AG04449 (cell line): ENCODE measurements around the gene GCC2.
A peak's percentile ranks its signal among the peaks of the same experiment; 100 is the strongest.

Experiments
- CTCF ChIA-PET: fragments of 350-600 bp; formaldehyde crosslinking; extraction: SDS; loops from one replicate; lab custom pipeline; 2021; ENCODE audit warnings: antibody characterized with exemption; lab: Yijun Ruan, JAX
- POLR2A ChIA-PET: fragments of 400-600, 350-600 bp; formaldehyde crosslinking; extraction: SDS; loops from one replicate; lab custom pipeline; 2020; ENCODE audit warnings: antibody characterized with exemption, inconsistent platforms; lab: Yijun Ruan, JAX
- DNase-seq: peaks from one replicate; pipeline ENCODE4 v3.0.0-alpha.2; 2010; ENCODE audit warnings: low read depth, low spot score
- H3K4me3 ChIP-seq: 2 replicates; pipeline ENCODE4 v1.5.1; 2011; ENCODE audit warnings: low read depth, mild to moderate bottlenecking, control low read depth, low read length
- TF ChIP-seq, protein P1 (sequence below): IDR thresholded peaks from one replicate; pipeline ENCODE4 v1.5.1; 2011; ENCODE audit warnings: mild to moderate bottlenecking, moderate library complexity, low read length, control low read depth, inconsistent platforms; ENCODE audit not compliant: insufficient read depth; ENCODE audit errors: missing control alignments

Gene GCC2

GRCh38 chr2:108533832-108534583 lies 85.0 kb downstream of the GCC2 start, which contains the start of gene LIMS1:
LIMS1 (plus strand) TSS chr2:108534470; CDS start chr2:108534563, 93 bp downstream.
- TF ChIP-seq, protein P1, sequence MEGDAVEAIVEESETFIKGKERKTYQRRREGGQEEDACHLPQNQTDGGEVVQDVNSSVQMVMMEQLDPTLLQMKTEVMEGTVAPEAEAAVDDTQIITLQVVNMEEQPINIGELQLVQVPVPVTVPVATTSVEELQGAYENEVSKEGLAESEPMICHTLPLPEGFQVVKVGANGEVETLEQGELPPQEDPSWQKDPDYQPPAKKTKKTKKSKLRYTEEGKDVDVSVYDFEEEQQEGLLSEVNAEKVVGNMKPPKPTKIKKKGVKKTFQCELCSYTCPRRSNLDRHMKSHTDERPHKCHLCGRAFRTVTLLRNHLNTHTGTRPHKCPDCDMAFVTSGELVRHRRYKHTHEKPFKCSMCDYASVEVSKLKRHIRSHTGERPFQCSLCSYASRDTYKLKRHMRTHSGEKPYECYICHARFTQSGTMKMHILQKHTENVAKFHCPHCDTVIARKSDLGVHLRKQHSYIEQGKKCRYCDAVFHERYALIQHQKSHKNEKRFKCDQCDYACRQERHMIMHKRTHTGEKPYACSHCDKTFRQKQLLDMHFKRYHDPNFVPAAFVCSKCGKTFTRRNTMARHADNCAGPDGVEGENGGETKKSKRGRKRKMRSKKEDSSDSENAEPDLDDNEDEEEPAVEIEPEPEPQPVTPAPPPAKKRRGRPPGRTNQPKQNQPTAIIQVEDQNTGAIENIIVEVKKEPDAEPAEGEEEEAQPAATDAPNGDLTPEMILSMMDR: peak; percentile 5
- ChIA-PET POLR2A (interaction anchor here (0.6 to 1.7 kb wide), 4 partner anchors 41 to 69 kb away, joined by 3 to 10 read pairs (median 4); no protein-coding TSS in a partner anchor), CTCF (interaction anchor here (1.1 to 1.8 kb wide), 2 partner anchors 10 to 102 kb away, joined by 4 to 7 read pairs; no protein-coding TSS in a partner anchor)
- DNase-seq: no peak
- H3K4me3 ChIP-seq: peak within 1 kb of the TSS; percentile 76

GRCh38 chr2:108534584-108535356 lies 85.8 kb downstream of the GCC2 start:
- ChIA-PET CTCF (interaction anchor here (1.8 to 2.3 kb wide), 2 partner anchors 9 to 50 kb away, joined by 7 to 10 read pairs; no protein-coding TSS in a partner anchor), POLR2A (interaction anchor here (0.8 to 1.5 kb wide), 6 partner anchors 14 to 60 kb away, joined by 3 to 10 read pairs (median 7); no protein-coding TSS in a partner anchor)
- TF ChIP-seq, protein P1: no peak
- H3K4me3 ChIP-seq: peak overlapping the region; percentile 69
- DNase-seq: no peak

- TF ChIP-seq, protein P1: no peak
- peak overlapping the region; percentile 69 for H3K4me3 ChIP-seq
- ChIA-PET CTCF (interaction anchor here (1.8 to 2.3 kb wide), 2 partner anchors 8 to 49 kb away, joined by 7 to 10 read pairs; no protein-coding TSS in a partner anchor), POLR2A (interaction anchor here (0.6 to 1.3 kb wide), 6 partner anchors 14 to 85 kb away, joined by 3 to 8 read pairs (median 4); no protein-coding TSS in a partner anchor)
- no peak for DNase-seq
Measured at GRCh38 chr2:108535357-108535631, 86.3 kb downstream of the GCC2 start.

DNA sequence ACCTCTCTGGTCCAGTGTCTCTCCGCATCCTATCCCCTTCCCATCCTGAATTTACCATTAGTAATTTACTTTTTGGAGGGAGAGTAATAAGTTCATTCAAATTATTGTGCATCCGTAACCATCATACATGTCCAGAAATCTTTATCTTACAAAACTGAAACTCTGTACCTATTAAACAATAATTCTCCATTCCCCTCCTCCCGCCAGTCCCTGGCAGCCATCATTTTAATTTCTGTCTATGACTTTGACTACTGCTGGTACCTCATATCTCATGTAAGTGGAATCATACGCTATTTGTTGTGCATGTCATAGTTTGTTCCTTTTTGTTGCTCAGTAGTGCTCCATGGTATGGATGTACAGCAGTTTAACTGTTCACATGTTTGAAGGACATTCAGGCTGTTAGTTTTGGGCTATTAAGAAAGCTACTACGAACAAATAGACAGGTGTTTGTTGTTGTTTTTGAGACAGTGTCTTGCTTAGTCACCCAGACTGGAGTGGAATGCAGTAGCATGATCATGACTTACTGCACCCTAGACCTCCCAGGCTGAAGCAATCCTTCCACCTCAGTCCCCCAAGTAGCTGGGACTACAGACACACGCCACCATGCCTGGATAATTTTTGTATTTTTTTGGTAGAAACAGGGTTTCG lies 87.3 kb downstream of the GCC2 start:
- TF ChIP-seq, protein P1: no peak
- POLR2A ChIA-PET: interaction anchor here (0.6 kb wide), 1 partner anchor 84 kb away, joined by 3 read pairs; no protein-coding TSS in a partner anchor
- no peak for DNase-seq
- H3K4me3 ChIP-seq: peak overlapping the region; percentile 69
- CTCF ChIA-PET: interaction anchor here (2.3 kb wide), 1 partner anchor 48 kb away, joined by 10 read pairs; no protein-coding TSS in a partner anchor

GRCh38 chr2:108536911-108537310 lies 87.9 kb downstream of the GCC2 start:
- no peak for DNase-seq
- TF ChIP-seq, protein P1: no peak
- CTCF ChIA-PET: interaction anchor here (2.3 kb wide), 1 partner anchor 48 kb away, joined by 10 read pairs; no protein-coding TSS in a partner anchor
- POLR2A ChIA-PET: no interaction called here
- H3K4me3 ChIP-seq: peak overlapping the region; percentile 30
